HG02970 (cell line): Measurements from ENCODE around the gene ZNF136.

Experiments
- ATAC-seq: cut with Tn5 transposase; IDR thresholded peaks from one replicate; pipeline ENCODE4 v1.9.1; 2021; ENCODE audit warnings: mild to moderate bottlenecking, moderate library complexity, moderate number of reproducible peaks; ENCODE audit not compliant: unreplicated experiment, low FRiP score

ZNF136 gene

GRCh38 chr19:12187625-12188024, 24.7 kb downstream of the ZNF136 start:
- no peak for ATAC-seq

- ATAC-seq, result no peak
Observed at GRCh38 chr19:12194827-12195731, 32.2 kb downstream of the ZNF136 start.

GRCh38 chr19:12198136-12198535, 35.2 kb downstream of the ZNF136 start:
- ATAC-seq, result no peak

GRCh38 chr19:12199757-12200419, 37.0 kb downstream of the ZNF136 start:
- no peak for ATAC-seq

GRCh38 chr19:12202250-12202649, 39.4 kb downstream of the ZNF136 start:
- ATAC-seq, result no peak

- ATAC-seq, result no peak
Observed at GRCh38 chr19:12205296-12205695, 42.4 kb downstream of the ZNF136 start.

GRCh38 chr19:12208221-12208620, 45.3 kb downstream of the ZNF136 start:
- ATAC-seq, result no peak

GRCh38 chr19:12217332-12217731, 54.4 kb downstream of the ZNF136 start:
- no peak for ATAC-seq

GRCh38 chr19:12222980-12223630, 60.2 kb downstream of the ZNF136 start:
- no peak for ATAC-seq

- no peak for ATAC-seq
Observed at GRCh38 chr19:12224676-12225075, 61.8 kb downstream of the ZNF136 start.

- no peak for ATAC-seq
Observed at GRCh38 chr19:12229990-12230389, 67.1 kb downstream of the ZNF136 start.

- no peak for ATAC-seq
Observed at GRCh38 chr19:12230751-12231733, 68.1 kb downstream of the ZNF136 start.

- no peak for ATAC-seq
Observed at GRCh38 chr19:12232961-12233360, 70.1 kb downstream of the ZNF136 start.

GRCh38 chr19:12237143-12237839, 74.4 kb downstream of the ZNF136 start:
- no peak for ATAC-seq
